ENCODE measurements around the gene MRPL39. TPM values are rescaled to one million over a fixed set of nuclear protein-coding genes. Genes with fewer than 3 reads are reported as not detected.
A peak's percentile ranks its signal among the peaks of the same experiment; 100 is the strongest.

The MRPL39 gene
- total RNA-seq, 1 donor from 2014 or later: 54.4 TPM

DNA sequence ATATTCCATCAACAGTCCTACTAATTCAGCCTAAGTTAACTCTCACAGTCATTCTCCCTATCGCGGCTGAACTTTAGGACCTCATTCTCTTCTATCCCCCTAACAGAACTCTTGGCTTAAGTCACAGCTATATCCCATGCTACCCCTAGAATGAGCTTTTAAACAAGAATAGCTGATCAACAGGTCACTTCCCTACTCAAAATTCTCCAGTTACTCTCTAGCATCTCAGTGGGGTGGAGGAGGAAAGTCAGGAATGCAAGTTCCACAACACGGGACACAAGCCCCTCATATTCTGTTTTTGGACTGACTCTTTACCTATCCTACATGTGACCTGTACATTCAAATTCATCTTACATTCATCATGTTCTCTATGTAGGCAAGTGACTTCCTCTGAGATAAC lies 21.0 kb downstream of the MRPL39 start:
- intact Hi-C loops (cut with micrococcal nuclease): no loop called here
- Mint-ChIP-seq H3K27me3 (ENCODE audit: low read depth) (no peaks in the 10 kb centered on the region), H3K36me3 (ENCODE audit: low read depth) (peaks cover 69% of the 10 kb centered on the region), H3K4me3 (ENCODE audit: low read depth) (no peak overlapping the region), H3K4me1 (ENCODE audit: low read depth) (peaks cover 41% of the 10 kb centered on the region), H3K9me3 (no peaks in the 10 kb centered on the region), H3K27ac (no peak overlapping the region)
- no peak for DNase-seq (ENCODE audit: low spot score)

DNA sequence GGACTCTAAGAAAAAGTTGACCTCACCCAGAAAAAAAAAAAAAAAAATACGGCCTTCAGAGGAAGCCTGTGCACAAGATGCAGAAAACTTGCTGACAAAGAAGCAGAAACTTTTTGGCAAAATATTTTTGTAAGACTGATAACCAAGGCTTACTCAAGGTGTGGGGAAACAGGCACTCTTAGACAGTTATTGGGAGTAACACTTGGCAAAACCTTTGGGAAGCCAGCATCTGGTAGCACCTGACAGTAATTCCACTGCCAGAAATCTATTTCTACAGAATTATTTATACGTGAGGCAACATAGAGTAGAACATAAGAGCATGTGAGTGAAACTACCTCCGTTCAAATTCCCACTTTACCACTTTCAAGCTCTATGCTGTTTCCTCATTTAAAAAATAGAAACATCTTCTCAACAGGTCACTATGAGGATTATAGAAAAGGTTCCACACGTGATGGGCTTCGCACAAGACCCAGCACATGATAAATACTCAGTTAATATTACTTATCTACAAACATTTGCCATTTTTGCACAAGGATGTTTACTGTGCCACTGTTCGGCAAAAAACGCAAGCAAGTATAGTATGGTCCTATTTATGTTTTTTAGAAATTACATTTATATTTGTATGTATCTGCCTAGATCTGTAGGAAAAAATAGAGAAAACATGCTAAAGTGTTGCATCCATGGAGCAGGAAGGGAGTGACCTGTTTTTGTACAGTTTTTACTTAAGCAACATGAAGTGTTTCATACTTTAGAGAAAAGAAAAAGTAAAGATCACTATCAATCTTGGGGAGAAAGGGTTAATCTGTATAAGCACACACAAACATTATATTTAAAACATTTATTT lies 22.2 kb downstream of the MRPL39 start:
- DNase-seq (ENCODE audit: low spot score): no peak
- no peaks in the 10 kb centered on the region for H3K27me3 Mint-ChIP-seq (ENCODE audit: low read depth)
- H3K9me3 Mint-ChIP-seq: no peaks in the 10 kb centered on the region
- intact Hi-C loops (cut with micrococcal nuclease): no loop called here
- H3K4me3 Mint-ChIP-seq (ENCODE audit: low read depth): no peak overlapping the region
- no peak overlapping the region for H3K27ac Mint-ChIP-seq
- peaks cover 67% of the 10 kb centered on the region for H3K36me3 Mint-ChIP-seq (ENCODE audit: low read depth)
- H3K4me1 Mint-ChIP-seq (ENCODE audit: low read depth): peaks cover 38% of the 10 kb centered on the region

DNA sequence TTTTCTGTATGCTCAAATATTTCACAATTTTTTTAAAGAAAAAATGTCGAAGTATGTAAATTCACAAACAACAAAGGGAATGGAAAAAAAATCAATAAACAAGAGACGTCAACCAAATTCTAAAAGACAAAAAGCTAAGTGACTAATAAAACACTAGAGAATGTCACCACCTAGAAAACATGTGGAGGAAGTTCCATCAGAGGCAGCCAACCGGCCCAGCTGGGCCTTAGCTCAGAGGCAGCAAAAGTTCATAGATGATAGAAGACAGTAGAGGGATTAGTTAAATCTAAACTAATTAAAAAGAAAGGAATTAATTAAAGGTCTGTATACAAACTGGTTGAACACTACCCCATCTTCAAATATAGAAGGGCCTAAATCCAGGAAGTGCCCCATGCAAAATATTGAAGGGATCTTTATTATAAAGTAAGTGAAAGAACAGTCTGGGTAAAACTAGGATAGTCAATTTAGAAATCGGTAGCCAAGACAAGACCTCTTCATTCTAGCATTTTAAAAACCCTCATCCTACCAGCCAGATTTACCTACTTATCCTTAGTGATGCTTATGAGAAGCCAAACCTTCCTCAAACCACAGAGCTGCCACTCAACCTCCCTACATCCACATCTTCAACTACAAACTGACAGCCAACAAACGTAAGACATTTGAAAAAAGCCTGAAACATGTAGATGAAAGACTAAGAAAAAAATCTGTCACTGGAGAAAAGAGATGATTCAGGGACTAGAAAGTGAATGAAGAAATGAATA lies 23.7 kb downstream of the MRPL39 start:
- Mint-ChIP-seq H3K4me1 (ENCODE audit: low read depth) (peaks cover 39% of the 10 kb centered on the region), H3K27ac (peak overlapping the region; percentile 71), H3K4me3 (ENCODE audit: low read depth) (no peak overlapping the region), H3K27me3 (ENCODE audit: low read depth) (no peaks in the 10 kb centered on the region), H3K36me3 (ENCODE audit: low read depth) (peaks cover 59% of the 10 kb centered on the region), H3K9me3 (no peaks in the 10 kb centered on the region)
- no peak for DNase-seq (ENCODE audit: low spot score)
- intact Hi-C loops (cut with micrococcal nuclease): no loop called here

DNA sequence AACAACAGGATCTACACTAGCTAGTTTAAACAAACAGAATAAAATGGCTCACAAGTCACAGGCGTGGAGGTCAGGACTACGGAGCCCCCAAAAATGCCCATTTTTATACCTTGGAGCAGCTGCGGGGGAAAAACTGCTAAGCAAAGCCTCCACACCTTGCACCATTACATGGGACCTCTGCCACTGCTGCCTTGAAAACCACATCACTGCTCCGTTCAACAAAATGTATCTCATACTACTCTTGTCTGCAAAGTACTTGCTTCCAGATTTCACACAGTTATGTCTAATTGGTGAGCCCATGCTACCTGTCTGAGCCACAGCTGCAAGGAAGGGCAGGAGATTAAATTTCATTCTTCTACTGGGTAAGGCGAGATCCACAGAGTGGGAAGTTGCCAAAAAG lies 24.4 kb downstream of the MRPL39 start:
- H3K4me1 Mint-ChIP-seq (ENCODE audit: low read depth): peaks cover 45% of the 10 kb centered on the region
- H3K9me3 Mint-ChIP-seq: no peaks in the 10 kb centered on the region
- H3K27ac Mint-ChIP-seq: peak overlapping the region; percentile 71
- H3K27me3 Mint-ChIP-seq (ENCODE audit: low read depth): no peaks in the 10 kb centered on the region
- H3K36me3 Mint-ChIP-seq (ENCODE audit: low read depth): peaks cover 64% of the 10 kb centered on the region
- DNase-seq (ENCODE audit: low spot score): no peak
- H3K4me3 Mint-ChIP-seq (ENCODE audit: low read depth): no peak overlapping the region
- intact Hi-C loops (cut with micrococcal nuclease): no loop called here

DNA sequence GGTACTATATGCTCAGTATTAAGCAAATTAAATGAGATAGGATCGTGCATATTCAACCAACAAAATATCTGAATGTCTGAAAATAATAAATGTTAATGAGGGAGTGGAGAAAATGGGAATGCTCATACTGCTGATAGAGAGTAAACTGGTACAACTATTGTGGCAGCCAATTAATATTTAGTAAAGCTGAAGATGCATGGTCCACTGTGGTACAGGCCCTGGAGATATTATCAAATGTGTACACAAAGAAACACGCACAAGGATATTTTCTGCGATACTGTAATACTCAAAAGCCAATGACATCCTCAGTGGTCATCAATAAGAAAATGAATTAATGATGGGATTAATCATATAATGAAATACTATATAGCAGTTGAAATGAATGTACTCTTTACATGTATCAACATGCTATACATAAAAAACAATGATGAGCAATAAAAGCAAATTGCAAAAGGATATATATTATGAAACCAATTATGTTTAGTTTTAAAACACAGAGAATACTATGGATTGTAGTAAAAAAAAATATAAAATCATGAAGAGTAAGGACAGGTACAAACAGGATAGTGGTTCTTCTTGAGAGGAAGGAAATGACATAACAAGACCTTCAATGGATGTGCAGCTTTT lies 25.0 kb downstream of the MRPL39 start:
- Mint-ChIP-seq H3K4me1 (ENCODE audit: low read depth) (peaks cover 49% of the 10 kb centered on the region), H3K4me3 (ENCODE audit: low read depth) (no peak overlapping the region), H3K27ac (peak overlapping the region; percentile 38), H3K27me3 (ENCODE audit: low read depth) (no peaks in the 10 kb centered on the region), H3K9me3 (no peaks in the 10 kb centered on the region), H3K36me3 (ENCODE audit: low read depth) (peaks cover 66% of the 10 kb centered on the region)
- intact Hi-C loops (cut with micrococcal nuclease): no loop called here
- no peak for DNase-seq (ENCODE audit: low spot score)

DNA sequence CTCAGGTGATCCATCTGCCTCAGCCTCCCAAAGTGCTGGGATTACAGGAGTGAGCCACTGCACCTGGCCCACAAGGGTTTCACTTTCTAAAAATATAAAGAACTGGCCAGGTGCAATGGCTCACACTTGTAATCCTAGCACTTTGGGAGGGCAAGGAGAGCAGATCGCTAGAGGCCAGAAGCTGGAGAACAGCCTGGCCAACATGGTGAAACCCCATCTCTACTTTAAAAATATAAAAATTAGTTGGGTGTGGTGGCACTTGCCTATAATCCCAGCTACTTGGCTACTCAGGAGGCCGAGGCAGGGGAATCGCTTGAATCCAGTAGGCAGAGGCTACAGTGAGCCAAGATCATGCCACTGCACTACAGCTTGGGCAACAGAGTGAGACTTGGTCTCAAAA lies 25.7 kb downstream of the MRPL39 start:
- Mint-ChIP-seq H3K4me1 (ENCODE audit: low read depth) (peaks cover 52% of the 10 kb centered on the region), H3K27me3 (ENCODE audit: low read depth) (no peaks in the 10 kb centered on the region)
- intact Hi-C loops (cut with micrococcal nuclease): no loop called here

DNA sequence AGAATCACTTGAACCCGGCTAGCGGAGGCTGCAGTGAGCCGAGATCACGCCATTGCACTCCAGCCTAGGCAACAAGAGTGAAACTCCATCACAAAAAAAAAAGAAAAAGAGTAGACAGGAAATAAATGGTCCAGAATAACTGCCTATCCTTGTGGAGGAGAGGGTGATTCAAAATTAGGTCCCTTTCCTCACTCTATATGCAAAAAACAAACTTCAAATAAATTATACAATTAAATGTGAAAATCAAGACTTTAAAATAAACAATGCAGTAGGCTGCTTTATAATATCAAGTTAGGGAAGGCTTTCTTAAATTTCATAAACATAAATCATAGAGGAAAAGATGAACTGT lies 26.4 kb downstream of the MRPL39 start:
- Mint-ChIP-seq H3K4me1 (ENCODE audit: low read depth) (peaks cover 53% of the 10 kb centered on the region), H3K36me3 (ENCODE audit: low read depth) (peaks cover 70% of the 10 kb centered on the region), H3K27me3 (ENCODE audit: low read depth) (no peaks in the 10 kb centered on the region), H3K9me3 (no peaks in the 10 kb centered on the region), H3K27ac (no peak overlapping the region), H3K4me3 (ENCODE audit: low read depth) (no peak overlapping the region)
- intact Hi-C loops (cut with micrococcal nuclease): no loop called here
- no peak for DNase-seq (ENCODE audit: low spot score)

More for the DNA sequence above, 25.7 kb downstream of the MRPL39 start:
- DNase-seq (ENCODE audit: low spot score): no peak
- H3K27ac Mint-ChIP-seq: no peak overlapping the region
- H3K36me3 Mint-ChIP-seq (ENCODE audit: low read depth): peaks cover 70% of the 10 kb centered on the region
- no peak overlapping the region for H3K4me3 Mint-ChIP-seq (ENCODE audit: low read depth)
- H3K9me3 Mint-ChIP-seq: no peaks in the 10 kb centered on the region

DNA sequence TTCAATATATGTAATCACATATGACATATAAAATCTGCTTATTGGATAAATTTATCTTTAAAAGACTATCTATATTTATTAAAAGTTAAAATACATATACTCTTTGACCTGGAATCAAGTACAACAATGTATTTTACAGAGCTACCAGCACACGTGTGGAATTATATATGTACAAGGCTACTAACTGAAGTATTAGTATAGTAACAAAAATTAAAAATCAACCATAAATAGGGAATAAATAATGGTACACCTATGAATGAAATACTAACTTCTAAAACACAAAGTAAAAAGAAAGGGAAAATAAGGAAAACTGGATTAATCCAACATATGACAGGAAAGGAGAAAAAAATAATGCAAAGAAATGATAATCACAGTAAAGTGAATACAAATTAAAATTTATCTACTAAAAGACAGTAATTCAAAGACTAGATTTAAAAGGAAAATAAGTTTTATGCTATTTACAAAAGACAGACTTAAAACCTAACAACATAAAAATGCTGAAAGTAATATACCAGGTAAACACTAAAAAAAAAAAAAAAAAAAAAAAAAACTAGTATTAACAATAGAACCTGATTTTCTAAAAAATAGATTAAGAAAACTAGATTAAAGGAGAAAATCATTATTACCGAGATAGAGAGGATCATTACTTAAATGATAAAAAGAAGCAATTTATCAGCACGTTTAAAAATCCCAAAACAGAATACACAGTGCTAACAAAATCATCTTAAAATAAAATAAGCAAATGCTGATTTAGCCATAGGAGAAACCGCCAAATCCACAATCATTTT lies 27.9 kb downstream of the MRPL39 start:
- intact Hi-C loops (cut with micrococcal nuclease): loop anchor here (2.0 kb wide), 1 partner anchor 27 kb away; the partner anchor contains the start of gene MRPL39
- Mint-ChIP-seq H3K27me3 (ENCODE audit: low read depth) (no peaks in the 10 kb centered on the region), H3K4me3 (ENCODE audit: low read depth) (no peak overlapping the region), H3K27ac (peak overlapping the region; percentile 67), H3K4me1 (ENCODE audit: low read depth) (peaks cover 59% of the 10 kb centered on the region), H3K9me3 (no peaks in the 10 kb centered on the region), H3K36me3 (ENCODE audit: low read depth) (peaks cover 80% of the 10 kb centered on the region)
- DNase-seq (ENCODE audit: low spot score): no peak

DNA sequence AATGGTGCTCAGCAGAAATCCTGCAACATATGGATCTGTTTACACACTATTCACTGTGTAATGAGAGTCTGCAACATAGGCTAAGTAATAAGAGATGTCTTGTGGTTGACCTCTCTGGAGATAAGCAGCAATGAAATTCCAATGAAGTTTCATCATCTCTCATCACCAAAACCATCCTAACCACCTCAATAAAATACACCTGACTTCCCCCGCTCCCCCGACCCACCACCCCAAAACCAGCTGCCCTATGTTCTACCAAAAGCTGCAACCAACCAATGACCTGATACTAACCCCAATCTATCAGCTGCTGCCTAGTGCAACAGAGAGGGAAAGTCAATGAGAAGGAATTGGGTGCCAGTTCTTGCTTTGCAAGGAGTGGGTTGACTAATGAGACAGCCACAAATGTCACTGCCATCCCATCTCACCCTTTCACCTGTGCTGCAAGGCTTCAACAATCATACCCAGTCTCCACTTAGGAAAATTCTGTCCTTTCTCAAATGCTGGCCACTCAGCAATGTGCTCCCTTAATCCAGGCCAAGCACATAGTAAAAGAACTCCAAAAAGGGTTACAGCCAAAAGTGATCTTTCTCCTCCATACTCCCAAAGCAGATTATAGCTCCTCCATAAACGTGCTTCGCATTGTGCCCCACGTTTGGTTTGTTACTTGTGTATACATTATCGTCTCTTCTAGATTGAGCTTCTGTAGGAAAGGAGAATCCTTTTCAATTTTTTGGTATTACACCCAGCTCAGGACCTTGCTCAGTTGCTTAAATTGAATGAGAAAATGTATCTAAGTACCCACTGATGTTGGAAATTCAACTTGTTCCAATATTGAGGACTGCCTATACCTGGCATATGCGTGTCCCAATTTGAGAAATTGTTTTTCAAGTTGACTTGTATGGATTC lies 29.0 kb downstream of the MRPL39 start:
- no peaks in the 10 kb centered on the region for H3K9me3 Mint-ChIP-seq
- intact Hi-C loops (cut with micrococcal nuclease): loop anchor here (1.0 to 2.0 kb wide), 3 partner anchors 28 to 157 kb away; partner anchors contain the start of gene MRPL39
- H3K36me3 Mint-ChIP-seq (ENCODE audit: low read depth): peaks cover 81% of the 10 kb centered on the region
- peak overlapping the region; percentile 86 for H3K27ac Mint-ChIP-seq
- no peak overlapping the region for H3K4me3 Mint-ChIP-seq (ENCODE audit: low read depth)
- no peak for DNase-seq (ENCODE audit: low spot score)
- peaks cover 57% of the 10 kb centered on the region for H3K4me1 Mint-ChIP-seq (ENCODE audit: low read depth)
- H3K27me3 Mint-ChIP-seq (ENCODE audit: low read depth): no peaks in the 10 kb centered on the region

DNA sequence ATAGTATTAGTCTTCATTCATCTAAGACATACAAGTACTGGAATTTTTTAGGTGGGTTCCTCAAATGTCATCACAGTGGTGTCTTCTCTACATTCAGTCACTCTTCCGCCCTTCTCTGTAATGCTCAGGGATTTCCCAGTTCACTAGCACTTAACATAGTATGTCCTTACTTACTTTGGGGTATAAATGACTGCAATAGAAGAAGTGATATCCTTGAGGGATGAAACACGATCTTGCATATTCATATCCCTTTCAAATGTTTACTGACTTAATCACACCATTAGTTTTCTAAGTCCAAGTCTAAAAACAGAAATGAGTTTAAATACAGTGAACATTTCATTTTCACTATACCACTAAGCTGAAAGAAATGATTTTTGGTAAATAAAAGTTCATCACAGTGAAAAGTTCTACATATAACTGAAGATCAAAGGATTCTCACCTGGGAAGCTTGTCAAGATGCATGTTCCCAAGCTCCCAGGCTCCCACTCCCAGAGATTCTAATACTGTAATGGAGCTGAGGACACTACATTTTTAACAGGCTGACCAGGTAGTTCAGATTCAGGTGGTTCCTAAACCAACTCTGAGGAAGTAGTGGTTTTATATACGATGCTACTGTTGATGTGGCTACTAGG lies 29.7 kb downstream of the MRPL39 start:
- intact Hi-C loops (cut with micrococcal nuclease): loop anchor here (1.0 to 2.0 kb wide), 3 partner anchors 29 to 156 kb away; partner anchors contain the start of gene MRPL39
- no peaks in the 10 kb centered on the region for H3K9me3 Mint-ChIP-seq
- H3K4me1 Mint-ChIP-seq (ENCODE audit: low read depth): peaks cover 57% of the 10 kb centered on the region
- H3K4me3 Mint-ChIP-seq (ENCODE audit: low read depth): peak overlapping the region; percentile 33
- DNase-seq (ENCODE audit: low spot score): no peak
- peak overlapping the region; percentile 86 for H3K27ac Mint-ChIP-seq
- H3K27me3 Mint-ChIP-seq (ENCODE audit: low read depth): no peaks in the 10 kb centered on the region
- peaks cover 82% of the 10 kb centered on the region for H3K36me3 Mint-ChIP-seq (ENCODE audit: low read depth)
